Kidney (tissue), 14 donors: Measurements from ENCODE around the gene DUOXA1. TPM values are rescaled to one million over a fixed set of nuclear protein-coding genes. Genes with fewer than 3 reads are reported as not detected.
A peak's percentile ranks its signal among the peaks of the same experiment; 100 is the strongest.
"Not testable (repeated sequence)": the region's sequence is repeated elsewhere in the genome, so short reads cannot be mapped to it uniquely, and the experiment has no call there.

Experiments
- DNase-seq, 5 donors: peaks; one replicate each; pipeline ENCODE4 v3.0.0-alpha.2; 2013 to 2020
- FAIRE-seq: peaks from 2 replicates; lab custom pipeline; 2012; peaks lifted over from hg19 to GRCh38; lab: Jason Lieb, UNC
- H3K27ac ChIP-seq, 2 donors: one replicate each; pipeline ENCODE4 v1.7.0; 2013; ENCODE audit warnings: low read depth in 2 of 2, low read length in 2 of 2, inconsistent platforms in 1 of 2
- H3K27me3 ChIP-seq: one replicate; pipeline ENCODE4 v1.7.1; 2013; ENCODE audit warnings: low read length, inconsistent platforms; ENCODE audit not compliant: control insufficient read depth, insufficient read depth
- H3K36me3 ChIP-seq, 3 donors: one replicate each; pipeline versions ENCODE4 v1.7.0 to v1.7.1; 2013; ENCODE audit warnings: low read length in 3 of 3, control low read depth in 1 of 3, inconsistent platforms in 1 of 3; ENCODE audit not compliant: insufficient read depth in 3 of 3, control insufficient read depth in 2 of 3
- H3K4me1 ChIP-seq, 3 donors: one replicate each; pipeline versions ENCODE4 v1.7.0 to v1.7.1; 2013; ENCODE audit warnings: low read length in 3 of 3, inconsistent platforms in 1 of 3, low read depth in 1 of 3; ENCODE audit not compliant: control insufficient read depth in 2 of 3, insufficient read depth in 2 of 3
- H3K4me3 ChIP-seq, 3 donors: one replicate each; pipeline versions ENCODE4 v1.7.0 to v1.8.1; 2013; ENCODE audit warnings: low read length in 3 of 3, control low read depth in 1 of 3, inconsistent platforms in 1 of 3
- H3K9ac ChIP-seq, 3 donors: one replicate each; pipeline versions ENCODE4 v1.7.0 to v1.7.1; 2013; ENCODE audit warnings: low read length in 3 of 3, control low read depth in 1 of 3, inconsistent platforms in 1 of 3
- H3K9me3 ChIP-seq, 3 donors: one replicate each; pipeline versions ENCODE4 v1.7.0 to v1.7.1; 2013; ENCODE audit warnings: low read length in 3 of 3, control low read depth in 1 of 3, inconsistent platforms in 1 of 3; ENCODE audit not compliant: control insufficient read depth in 2 of 3, insufficient read depth in 1 of 3
- CTCF ChIP-seq: IDR thresholded peaks from 3 replicates; pipeline ENCODE4 v1.5.1; 2012; ENCODE audit warnings: mild to moderate bottlenecking, moderate library complexity, borderline replicate concordance; ENCODE audit not compliant: insufficient read depth; ENCODE audit errors: extremely low read depth
- intact Hi-C: fragments of 100-400 bp; cut with DNase I; formaldehyde crosslinking; loops from one replicate; pipeline ENCODE4 v1.11.1; 2022
- polyA plus RNA-seq: library from polyadenylated mRNA; stranded (reverse); fragments of 350-450 nt; fragmentation: Illumina TruSeq; extraction: RNeasy Lipid Tissue Mini Kit (QIAGEN cat#74804); gene quantifications from one replicate; pipeline ENCODE4 v1.2.3, GENCODE V29; 2014; ENCODE audit warnings: low read depth, low replicate concordance; ENCODE audit not compliant: insufficient read depth
- total RNA-seq: library from RNA; stranded (reverse); fragmentation: NEBNext Ultra II Directional; extraction: Animal tissue kit (Norgen Biotek cat#: 25700); gene quantifications from one replicate; pipeline ENCODE4 v1.2.1, GENCODE V29; 2021
- donor health status: control.
- donor health status: control.
- donor health status: control.
- donor health status: control.
- donor health status: control.
- donor health status: DM: yes; HTN: yes; CAD: no.
- donor health status: Normal renal cell carcinoma (clear cell type).

The DUOXA1 gene
- total and polyA plus RNA-seq, 2 donors from 2014 or later, result 0.52 to 1.4 TPM

GRCh38 chr15:45106002-45106790 lies 23.5 kb downstream of the DUOXA1 start:
- intact Hi-C loops, result no loop called here
- no peak for FAIRE-seq
- Histone ChIP-seq H3K9ac (no peak overlapping the region), H3K9me3 (no peaks in the 10 kb centered on the region), H3K27me3 (peaks cover 7% of the 10 kb centered on the region), H3K27ac (no peak overlapping the region), H3K4me1 (no peaks in the 10 kb centered on the region), H3K4me3 (no peak overlapping the region), H3K36me3 (no peaks in the 10 kb centered on the region)
- DNase-seq, result peak in 2 of 5 donors; percentile 25 to 26
- no peak for TF ChIP-seq CTCF

DNA sequence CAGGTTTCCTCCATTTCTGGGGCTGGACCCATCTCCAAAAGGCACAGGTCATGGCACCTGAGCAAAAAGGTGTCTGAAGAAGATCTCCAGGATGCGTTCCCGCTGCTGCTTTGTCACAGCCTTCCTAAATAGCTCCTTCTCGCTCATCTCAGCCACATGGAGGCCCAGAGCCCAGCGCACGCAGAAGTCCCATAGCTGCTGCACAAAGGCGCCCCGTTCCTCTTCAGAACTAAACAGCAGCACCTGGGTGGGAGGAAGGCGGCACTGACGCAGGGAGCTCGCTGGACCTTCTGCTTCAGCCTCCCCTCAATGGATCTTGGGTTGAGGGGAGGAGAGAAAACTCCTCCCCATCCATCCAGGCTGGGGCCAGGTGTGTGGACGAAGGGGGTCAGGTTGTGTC lies 24.1 kb downstream of the DUOXA1 start:
- TF ChIP-seq CTCF, result no peak
- H3K36me3 ChIP-seq, result no peaks in the 10 kb centered on the region
- peaks cover 5% of the 10 kb centered on the region for H3K27me3 ChIP-seq
- intact Hi-C loops, result no loop called here
- no peaks in the 10 kb centered on the region for H3K9me3 ChIP-seq
- no peak overlapping the region for H3K27ac ChIP-seq
- DNase-seq (peak in 1 of 5 donors; percentile 21), FAIRE-seq (no peak)
- H3K4me1 ChIP-seq, result no peaks in the 10 kb centered on the region
- no peak overlapping the region for H3K4me3 ChIP-seq
- H3K9ac ChIP-seq, result no peak overlapping the region

- intact Hi-C loops, H3K27me3 ChIP-seq, H3K4me3 ChIP-seq, H3K9me3 ChIP-seq, H3K36me3 ChIP-seq, H3K4me1 ChIP-seq, H3K9ac ChIP-seq, H3K27ac ChIP-seq, FAIRE-seq, DNase-seq: not testable (repeated sequence)
Observed at GRCh38 chr15:45104170-45104569, 25.5 kb downstream of the DUOXA1 start.

- no peak for DNase-seq
- TF ChIP-seq CTCF, result no peak
- no peaks in the 10 kb centered on the region for H3K36me3 ChIP-seq
- H3K27me3 ChIP-seq, result no peaks in the 10 kb centered on the region
- intact Hi-C loops, result no loop called here
- no peak for FAIRE-seq
- no peak overlapping the region for H3K27ac ChIP-seq
- no peak overlapping the region for H3K4me3 ChIP-seq
- H3K4me1 ChIP-seq, result no peaks in the 10 kb centered on the region
- no peak overlapping the region for H3K9ac ChIP-seq
- no peaks in the 10 kb centered on the region for H3K9me3 ChIP-seq
Observed at GRCh38 chr15:45102226-45102625, 27.5 kb downstream of the DUOXA1 start.
